Testis (tissue), 3 donors: Measurements from ENCODE around the gene SMIM35. TPM values are rescaled to one million over a fixed set of nuclear protein-coding genes. Genes with fewer than 3 reads are reported as not detected.

Source experiments
- DNase-seq: peaks from one replicate; pipeline ENCODE4 v3.0.0-alpha.2; 2019
- H3K27ac ChIP-seq, 2 donors: fragments of 200-600 bp; sonication (generic); one replicate each; pipeline ENCODE4 v1.5.1; 2019
- H3K27me3 ChIP-seq: fragments of 200-600 bp; sonication (generic); one replicate; pipeline ENCODE4 v1.5.1; 2019
- H3K36me3 ChIP-seq: fragments of 200-600 bp; sonication (generic); one replicate; pipeline ENCODE4 v1.5.1; 2017; ENCODE audit warnings: low read depth; ENCODE audit errors: missing control alignments
- H3K4me1 ChIP-seq: fragments of 200-600 bp; sonication (generic); one replicate; pipeline ENCODE4 v1.5.1; 2019
- H3K4me3 ChIP-seq, 2 donors: fragments of 200-600 bp; sonication (generic); one replicate each; pipeline ENCODE4 v1.5.1; 2017 to 2019
- H3K9me3 ChIP-seq: fragments of 200-600 bp; sonication (generic); one replicate; pipeline ENCODE4 v1.5.1; 2017
- CTCF ChIP-seq, 3 experiments: fragments of 450-650 bp in 2 of 3; fragments of 200-600 bp in 1 of 3; sonication (generic) in 1 of 3; IDR thresholded peaks; one replicate each; pipeline ENCODE4 v1.5.1; 2016 to 2019; ENCODE audit warnings: antibody characterized with exemption in 3 of 3, mild to moderate bottlenecking in 2 of 3, moderate library complexity in 1 of 3
- POLR2A ChIP-seq: fragments of 450-650 bp; IDR thresholded peaks from one replicate; pipeline ENCODE4 v1.6.1; 2017; ENCODE audit warnings: antibody characterized with exemption, mild to moderate bottlenecking, moderate library complexity
- WGBS, 2 donors: methylation state at CpG; one replicate each; pipeline ENCODE4 v1.1.5; 2018; 5-methylcytosine and 5-hydroxymethylcytosine counted together
- intact Hi-C: fragments of 100-400 bp; cut with DNase I; formaldehyde crosslinking; loops from one replicate; pipeline ENCODE4 v1.15.1; 2023; ENCODE audit warnings: low total_unique reads
- polyA plus RNA-seq: library from polyadenylated mRNA; stranded (reverse); fragments of 350-450 nt; fragmentation: Illumina TruSeq; extraction: RNeasy Lipid Tissue Mini Kit (QIAGEN cat#74804); gene quantifications from one replicate; pipeline ENCODE4 v1.2.3, GENCODE V29; 2014; ENCODE audit warnings: low read depth, low replicate concordance; ENCODE audit not compliant: insufficient read depth
- total RNA-seq, 2 donors: library from RNA; depleted of rRNA; stranded (reverse); fragments of >200 nt; gene quantifications; one replicate each; pipeline ENCODE4 v1.2.3, GENCODE V29; 2016

The SMIM35 gene
- total and polyA plus RNA-seq, 3 donors from 2014 or later, result 0.17 to 0.19 TPM; not detected in 1

- Histone ChIP-seq H3K36me3 (no peaks in the 10 kb centered on the region), H3K27ac (no peak overlapping the region), H3K27me3 (no peaks in the 10 kb centered on the region), H3K9me3 (no peaks in the 10 kb centered on the region), H3K4me1 (peaks cover 3% of the 10 kb centered on the region), H3K4me3 (no peak overlapping the region)
- intact Hi-C loops, result loop anchor here (10.0 kb wide), 2 partner anchors 114 to 254 kb away; no protein-coding TSS in a partner anchor
- 87 to 92% methylated on average over 15 to 20 of the region's 20 CpGs for WGBS, 2 donors
- no peak for DNase-seq
- TF ChIP-seq POLR2A, result no peak
These were observed 28.2 kb downstream of the SMIM35 start for GRCh38 chr11:118058311-118059245.

- Histone ChIP-seq H3K9me3 (no peaks in the 10 kb centered on the region), H3K4me3 (no peak overlapping the region), H3K27me3 (no peaks in the 10 kb centered on the region), H3K4me1 (peaks cover 3% of the 10 kb centered on the region), H3K27ac (no peak overlapping the region), H3K36me3 (no peaks in the 10 kb centered on the region)
- no peak for TF ChIP-seq POLR2A
- TF ChIP-seq CTCF (IDR thresholded peaks at IDR 0.05), result no peak
- 84 to 89% methylated on average over 14 of the region's 14 CpGs for WGBS, 2 donors
- intact Hi-C loops, result loop anchor here (10.0 kb wide), 2 partner anchors 113 to 253 kb away; no protein-coding TSS in a partner anchor
- no peak for DNase-seq
These were observed 29.3 kb downstream of the SMIM35 start for GRCh38 chr11:118057251-118058145.

DNA sequence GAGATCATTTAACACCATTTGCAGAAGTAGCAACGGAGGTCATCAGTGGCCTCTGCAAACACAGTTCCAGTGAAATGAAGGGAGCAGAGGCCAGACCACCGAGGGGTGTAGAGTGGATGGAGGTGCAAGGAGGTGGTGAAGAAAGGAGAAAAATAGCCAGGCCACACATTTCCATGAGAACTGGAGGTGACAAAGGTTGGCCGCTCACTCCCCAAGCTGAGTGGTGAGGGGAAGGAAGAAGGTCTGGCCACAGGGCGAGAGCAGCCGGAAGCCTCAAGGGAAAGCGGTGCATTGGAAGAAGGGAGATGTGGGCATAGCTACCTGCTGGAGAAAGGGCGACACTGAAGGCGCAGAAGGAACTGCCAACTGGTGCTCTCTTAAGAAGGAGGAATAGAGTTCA lies 30.0 kb downstream of the SMIM35 start:
- WGBS, 2 donors, result 87 to 92% methylated on average over 8 of the region's 8 CpGs
- Histone ChIP-seq H3K27ac (no peak overlapping the region), H3K4me1 (peaks cover 3% of the 10 kb centered on the region), H3K9me3 (no peaks in the 10 kb centered on the region), H3K4me3 (no peak overlapping the region), H3K36me3 (no peaks in the 10 kb centered on the region), H3K27me3 (no peaks in the 10 kb centered on the region)
- intact Hi-C loops, result loop anchor here (10.0 kb wide), 2 partner anchors 112 to 252 kb away; no protein-coding TSS in a partner anchor
- peak; percentile 4 for DNase-seq
- TF ChIP-seq CTCF (IDR thresholded peaks at IDR 0.05) (no peak), POLR2A (no peak)

DNA sequence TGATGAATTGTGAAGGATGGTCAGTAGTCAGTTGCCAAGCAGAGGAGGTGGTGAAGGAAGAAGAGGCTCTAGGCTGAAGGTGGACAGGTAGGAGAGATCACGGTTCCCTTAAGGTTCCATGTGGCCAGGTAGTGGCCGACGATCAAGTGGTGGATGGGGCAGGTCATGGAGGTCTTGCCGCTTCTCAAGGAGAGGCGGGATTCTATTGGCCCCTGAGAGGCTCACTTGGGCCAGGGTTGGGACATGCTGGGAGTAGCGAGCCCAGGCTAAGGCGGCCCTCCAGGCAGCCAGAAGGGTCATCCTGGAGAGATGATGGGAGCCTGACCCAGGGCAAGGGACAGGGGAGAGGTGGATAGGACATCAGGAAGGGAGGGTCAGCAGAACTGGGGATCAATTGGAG lies 30.8 kb downstream of the SMIM35 start:
- Histone ChIP-seq H3K27me3 (no peaks in the 10 kb centered on the region), H3K27ac (no peak overlapping the region), H3K9me3 (no peaks in the 10 kb centered on the region), H3K4me3 (no peak overlapping the region), H3K4me1 (peaks cover 3% of the 10 kb centered on the region), H3K36me3 (no peaks in the 10 kb centered on the region)
- 94 to 98% methylated on average over 7 of the region's 7 CpGs for WGBS, 2 donors
- TF ChIP-seq POLR2A, result no peak
- TF ChIP-seq CTCF (IDR thresholded peaks at IDR 0.05), result no peak
- intact Hi-C loops, result loop anchor here (10.0 kb wide), 2 partner anchors 111 to 251 kb away; no protein-coding TSS in a partner anchor
- DNase-seq, result peak; percentile 6
